ENCODE measurements around the gene RTN4IP1.

The RTN4IP1 gene

DNA sequence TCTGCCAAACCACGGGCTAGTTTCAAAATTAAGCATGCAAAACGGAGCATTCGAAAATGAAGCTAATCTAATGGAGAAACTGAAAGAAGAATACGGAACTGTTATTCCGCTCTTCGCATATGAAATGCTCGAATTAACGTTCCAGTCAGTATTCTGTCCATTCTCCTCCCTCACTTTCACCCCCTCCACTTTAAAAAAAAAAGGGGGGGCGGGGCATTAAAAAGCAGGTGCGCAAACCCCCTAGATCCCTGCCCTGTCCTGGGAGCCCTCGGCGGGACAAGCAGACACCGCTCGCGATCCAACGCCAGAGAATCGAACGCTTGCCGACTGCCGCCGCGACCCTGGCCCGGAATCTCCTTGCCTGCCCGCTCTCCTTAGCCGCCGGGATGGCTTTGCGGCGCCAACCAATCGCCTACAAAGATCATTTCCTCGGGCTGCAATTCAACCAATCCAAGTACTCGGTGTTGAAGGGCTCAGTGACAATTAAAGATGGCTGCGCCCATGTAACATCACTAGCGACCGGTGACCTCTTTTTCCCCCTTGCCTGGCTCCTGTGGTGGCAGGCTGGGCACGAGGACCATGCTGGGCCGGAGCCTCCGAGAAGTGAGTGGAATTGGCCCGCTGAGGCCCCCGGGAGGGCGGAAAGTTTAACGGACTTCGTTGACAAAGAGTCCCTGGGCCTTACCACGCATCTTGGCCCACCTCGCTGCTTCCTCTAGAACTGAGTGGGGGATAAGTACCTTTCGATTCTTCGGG lies at the start of gene RTN4IP1, which contains the start of gene QRSL1:
RTN4IP1 (minus strand) TSS at position 396 of the 756 bp plus-strand sequence. CDS start 477 bp downstream, outside the sequence.
QRSL1 (plus strand) TSS at position 476 of the 756 bp plus-strand sequence; CDS start at position 580, 104 bp downstream.
- Histone ChIP-seq H3K27me3 (ENCODE audit: insufficient read depth, insufficient read length) (no peaks in the 10 kb centered on the region), H3K36me3 (ENCODE audit: insufficient read depth, insufficient read length, low read length) (peaks cover 2% of the 10 kb centered on the region), H3K9ac (ENCODE audit: insufficient read length, low read depth) (peak within 1 kb of the TSS; percentile 82), H3K4me1 (ENCODE audit: insufficient read depth, insufficient read length) (no peaks in the 10 kb centered on the region), H3K4me3 (ENCODE audit: insufficient read length, low read depth) (peak within 1 kb of the TSS; percentile 54), H3K9me3 (ENCODE audit: insufficient read depth, low read length) (no peaks in the 10 kb centered on the region)
- peak; percentile 90 for TF ChIP-seq YY1 (IDR thresholded peaks at IDR 0.05; ENCODE audit: insufficient read depth, insufficient read length)
- TF ChIP-seq ZNF274 (IDR thresholded peaks at IDR 0.05; ENCODE audit: low read depth, low read length): no peak
- DNase-seq (ENCODE audit: low read depth, low spot score): peak; percentile 81

DNA sequence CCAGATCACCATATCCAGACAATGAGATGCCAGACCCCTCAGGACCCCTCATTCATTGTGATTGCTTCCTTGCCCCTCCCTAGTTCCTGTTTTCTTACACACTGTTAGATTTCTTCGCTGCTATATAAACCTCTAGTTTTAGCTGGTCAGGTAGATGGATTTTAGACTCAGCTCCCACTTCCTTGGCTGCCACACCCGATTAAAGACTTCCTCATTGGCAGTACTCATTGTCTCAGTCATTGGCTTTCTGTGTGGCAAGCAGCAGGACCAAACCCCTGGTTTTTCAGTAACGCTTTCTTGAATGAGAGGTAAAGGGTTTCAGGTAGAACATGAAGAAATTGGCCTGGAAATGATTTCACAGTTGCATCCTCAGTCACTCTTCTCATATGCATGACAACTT lies 48.0 kb upstream of the RTN4IP1 start:
- Histone ChIP-seq H3K9ac (ENCODE audit: insufficient read length, low read depth) (no peak overlapping the region), H3K4me1 (ENCODE audit: insufficient read depth, insufficient read length) (no peaks in the 10 kb centered on the region), H3K9me3 (ENCODE audit: insufficient read depth, low read length) (no peaks in the 10 kb centered on the region), H3K36me3 (ENCODE audit: insufficient read depth, insufficient read length, low read length) (no peaks in the 10 kb centered on the region), H3K4me3 (ENCODE audit: insufficient read length, low read depth) (no peak overlapping the region), H3K27me3 (ENCODE audit: insufficient read depth, insufficient read length) (no peaks in the 10 kb centered on the region)
- TF ChIP-seq SUZ12 (IDR thresholded peaks at IDR 0.05; ENCODE audit: extremely low read depth, insufficient read depth, insufficient read length) (no peak), YY1 (IDR thresholded peaks at IDR 0.05; ENCODE audit: insufficient read depth, insufficient read length) (no peak), ZNF274 (IDR thresholded peaks at IDR 0.05; ENCODE audit: low read depth, low read length) (no peak)
- DNase-seq (ENCODE audit: low read depth, low spot score): no peak

DNA sequence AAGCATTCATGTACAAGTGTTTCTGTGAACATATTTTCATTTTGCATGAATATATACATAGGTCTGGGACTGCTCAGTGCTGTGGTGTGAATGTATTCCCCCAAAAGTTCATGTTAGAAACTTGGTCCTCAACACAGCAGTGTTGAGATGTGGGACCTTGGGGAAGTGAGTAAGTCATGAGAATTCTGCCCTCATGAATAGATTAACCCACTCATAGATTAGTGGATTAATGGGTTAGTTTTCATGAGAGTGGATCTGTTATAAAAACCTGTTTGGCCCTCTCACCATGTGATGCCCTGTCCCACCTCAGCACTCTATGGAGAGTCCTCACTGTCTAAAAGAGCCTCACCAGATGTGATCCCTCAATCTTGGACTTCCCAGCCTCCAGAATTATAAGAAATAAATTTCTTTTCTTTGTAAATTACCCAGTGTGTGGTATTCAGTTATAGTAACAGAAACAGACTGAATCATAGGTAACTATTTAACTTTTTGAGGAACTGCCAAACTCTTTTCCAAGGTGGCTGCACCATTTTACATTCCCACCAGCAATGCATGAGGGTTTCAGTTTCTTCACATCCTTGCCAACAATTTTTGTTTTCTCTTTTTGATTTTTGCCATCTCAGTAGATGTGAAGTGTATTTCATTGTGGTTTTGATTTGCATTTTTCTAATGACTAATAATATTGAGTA lies 45.4 kb upstream of the RTN4IP1 start:
- Histone ChIP-seq H3K9me3 (ENCODE audit: insufficient read depth, low read length) (no peaks in the 10 kb centered on the region), H3K36me3 (ENCODE audit: insufficient read depth, insufficient read length, low read length) (no peaks in the 10 kb centered on the region), H3K4me1 (ENCODE audit: insufficient read depth, insufficient read length) (no peaks in the 10 kb centered on the region), H3K4me3 (ENCODE audit: insufficient read length, low read depth) (no peak overlapping the region), H3K27me3 (ENCODE audit: insufficient read depth, insufficient read length) (no peaks in the 10 kb centered on the region), H3K9ac (ENCODE audit: insufficient read length, low read depth) (no peak overlapping the region)
- TF ChIP-seq ZNF274 (IDR thresholded peaks at IDR 0.05; ENCODE audit: low read depth, low read length): no peak
- no peak for TF ChIP-seq YY1 (IDR thresholded peaks at IDR 0.05; ENCODE audit: insufficient read depth, insufficient read length)
- no peak for TF ChIP-seq SUZ12 (IDR thresholded peaks at IDR 0.05; ENCODE audit: extremely low read depth, insufficient read depth, insufficient read length)
- DNase-seq (ENCODE audit: low read depth, low spot score): no peak

DNA sequence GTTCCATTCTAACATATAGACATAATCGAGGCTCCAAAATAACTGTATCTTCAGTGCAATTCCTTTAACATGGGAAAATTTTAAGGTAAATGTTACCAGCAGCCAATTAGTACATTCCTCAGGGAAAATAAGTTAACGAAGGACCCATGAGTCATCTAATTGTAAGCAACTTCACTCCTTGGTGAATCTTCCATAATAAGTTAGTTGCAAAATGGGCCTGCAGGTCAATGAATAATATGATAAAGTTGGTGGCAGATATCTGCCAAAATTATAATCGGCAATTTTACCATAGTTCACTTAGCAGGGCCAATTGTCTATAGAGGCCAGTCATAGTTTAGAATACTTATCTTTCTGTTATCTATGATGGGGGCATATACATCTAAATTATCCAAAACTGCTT lies 42.4 kb upstream of the RTN4IP1 start:
- Histone ChIP-seq H3K4me3 (ENCODE audit: insufficient read length, low read depth) (no peak overlapping the region), H3K9ac (ENCODE audit: insufficient read length, low read depth) (no peak overlapping the region)
- no peak for DNase-seq (ENCODE audit: low read depth, low spot score)

GRCh38 chr6:106670236-106670635 lies 40.9 kb upstream of the RTN4IP1 start:
- Histone ChIP-seq H3K27me3 (ENCODE audit: insufficient read depth, insufficient read length) (no peaks in the 10 kb centered on the region), H3K4me1 (ENCODE audit: insufficient read depth, insufficient read length) (no peaks in the 10 kb centered on the region), H3K36me3 (ENCODE audit: insufficient read depth, insufficient read length, low read length) (peaks cover 12% of the 10 kb centered on the region), H3K9me3 (ENCODE audit: insufficient read depth, low read length) (no peaks in the 10 kb centered on the region), H3K9ac (ENCODE audit: insufficient read length, low read depth) (no peak overlapping the region), H3K4me3 (ENCODE audit: insufficient read length, low read depth) (no peak overlapping the region)
- DNase-seq (ENCODE audit: low read depth, low spot score): no peak
- no peak for TF ChIP-seq SUZ12 (IDR thresholded peaks at IDR 0.05; ENCODE audit: extremely low read depth, insufficient read depth, insufficient read length)
- TF ChIP-seq ZNF274 (IDR thresholded peaks at IDR 0.05; ENCODE audit: low read depth, low read length): no peak
- TF ChIP-seq YY1 (IDR thresholded peaks at IDR 0.05; ENCODE audit: insufficient read depth, insufficient read length): no peak

More for the DNA sequence above, 42.4 kb upstream of the RTN4IP1 start:
- H3K27me3 ChIP-seq (ENCODE audit: insufficient read depth, insufficient read length): no peaks in the 10 kb centered on the region
- H3K36me3 ChIP-seq (ENCODE audit: insufficient read depth, insufficient read length, low read length): peaks cover 5% of the 10 kb centered on the region
- no peak for TF ChIP-seq ZNF274 (IDR thresholded peaks at IDR 0.05; ENCODE audit: low read depth, low read length)
- TF ChIP-seq YY1 (IDR thresholded peaks at IDR 0.05; ENCODE audit: insufficient read depth, insufficient read length): no peak
- no peak for TF ChIP-seq SUZ12 (IDR thresholded peaks at IDR 0.05; ENCODE audit: extremely low read depth, insufficient read depth, insufficient read length)
- H3K4me1 ChIP-seq (ENCODE audit: insufficient read depth, insufficient read length): no peaks in the 10 kb centered on the region
- no peaks in the 10 kb centered on the region for H3K9me3 ChIP-seq (ENCODE audit: insufficient read depth, low read length)

GRCh38 chr6:106667022-106667402 lies 37.7 kb upstream of the RTN4IP1 start:
- no peak overlapping the region for H3K9ac ChIP-seq (ENCODE audit: insufficient read length, low read depth)
- peaks cover 33% of the 10 kb centered on the region for H3K36me3 ChIP-seq (ENCODE audit: insufficient read depth, insufficient read length, low read length)
- H3K4me1 ChIP-seq (ENCODE audit: insufficient read depth, insufficient read length): no peaks in the 10 kb centered on the region
- TF ChIP-seq YY1 (IDR thresholded peaks at IDR 0.05; ENCODE audit: insufficient read depth, insufficient read length) (no peak), ZNF274 (IDR thresholded peaks at IDR 0.05; ENCODE audit: low read depth, low read length) (no peak)
- no peak overlapping the region for H3K4me3 ChIP-seq (ENCODE audit: insufficient read length, low read depth)
- no peaks in the 10 kb centered on the region for H3K27me3 ChIP-seq (ENCODE audit: insufficient read depth, insufficient read length)
- H3K9me3 ChIP-seq (ENCODE audit: insufficient read depth, low read length): no peaks in the 10 kb centered on the region
- DNase-seq (ENCODE audit: low read depth, low spot score): no peak

DNA sequence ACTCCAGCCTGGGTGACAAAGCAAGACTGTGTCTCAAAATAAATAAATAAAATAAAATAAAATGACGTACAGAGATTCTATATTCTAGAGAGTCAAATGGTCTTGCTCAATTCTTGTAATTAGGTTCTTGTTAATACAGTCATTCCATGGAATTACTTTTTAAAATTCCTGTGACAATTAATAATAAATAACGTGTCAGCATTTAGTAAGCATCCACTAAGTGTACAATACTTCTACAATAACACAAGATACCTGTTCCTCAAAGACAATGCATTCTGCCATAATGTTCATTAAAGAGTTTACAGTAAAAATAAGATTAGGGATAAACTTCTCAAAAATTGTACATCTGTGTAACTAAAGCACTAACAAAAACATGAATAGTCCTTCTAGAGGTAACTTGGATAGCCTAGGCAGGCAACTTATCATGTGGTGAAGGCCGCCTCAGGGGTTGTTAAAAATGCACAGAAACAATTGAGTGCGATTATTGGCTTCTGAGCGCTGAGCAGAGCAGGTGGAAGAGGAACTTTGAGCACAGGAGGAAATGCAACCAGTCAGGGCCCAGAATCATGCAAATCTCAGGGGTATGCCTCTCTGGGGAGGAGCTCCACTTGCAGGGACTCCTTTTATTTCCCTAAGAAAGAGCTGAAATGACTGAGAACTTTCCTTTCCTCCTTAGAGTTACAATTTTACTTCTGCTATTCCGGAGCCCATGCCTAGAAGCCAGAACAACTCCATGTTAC lies 37.2 kb upstream of the RTN4IP1 start:
- H3K4me1 ChIP-seq (ENCODE audit: insufficient read depth, insufficient read length): no peaks in the 10 kb centered on the region
- H3K9me3 ChIP-seq (ENCODE audit: insufficient read depth, low read length): no peaks in the 10 kb centered on the region
- no peak overlapping the region for H3K4me3 ChIP-seq (ENCODE audit: insufficient read length, low read depth)
- TF ChIP-seq YY1 (IDR thresholded peaks at IDR 0.05; ENCODE audit: insufficient read depth, insufficient read length) (no peak), SUZ12 (IDR thresholded peaks at IDR 0.05; ENCODE audit: extremely low read depth, insufficient read depth, insufficient read length) (no peak), ZNF274 (IDR thresholded peaks at IDR 0.05; ENCODE audit: low read depth, low read length) (no peak)
- peaks cover 33% of the 10 kb centered on the region for H3K36me3 ChIP-seq (ENCODE audit: insufficient read depth, insufficient read length, low read length)
- H3K9ac ChIP-seq (ENCODE audit: insufficient read length, low read depth): no peak overlapping the region
- no peaks in the 10 kb centered on the region for H3K27me3 ChIP-seq (ENCODE audit: insufficient read depth, insufficient read length)
- no peak for DNase-seq (ENCODE audit: low read depth, low spot score)
